HepG2 (cell line): ENCODE data around the gene CHST4.

Source experiments
- EP300 ChIP-seq, 3 experiments: sonication (generic) in 1 of 3; formaldehyde crosslinking in 1 of 3; IDR thresholded peaks; 2 replicates each; pipeline versions ENCODE4 v1.5.1 to v1.6.1; 2011 to 2020; ENCODE audit warnings: low read depth in 2 of 3, low read length in 2 of 3, borderline replicate concordance in 1 of 3, improper control_type of control experiment in 1 of 3, mild to moderate bottlenecking in 1 of 3, missing genetic modification reagents in 1 of 3, moderate library complexity in 1 of 3
- FOSL2 ChIP-seq: sonication (generic); formaldehyde crosslinking; IDR thresholded peaks from 2 replicates; pipeline ENCODE4 v1.4.0; 2020; ENCODE audit warnings: missing genetic modification reagents
- HDAC6 ChIP-seq: fragments of 200-600 bp; sonication (generic); IDR thresholded peaks from 2 replicates; pipeline ENCODE4 v1.7.0; 2017; ENCODE audit warnings: mild to moderate bottlenecking, antibody characterized with exemption, low read length, low read depth
- MXI1 ChIP-seq: IDR thresholded peaks from 3 replicates; pipeline ENCODE4 v1.6.1; 2012; ENCODE audit warnings: low read depth, low read length, inconsistent platforms, borderline replicate concordance
- SP1 ChIP-seq, 2 experiments: fragments of 450-650 bp in 1 of 2; sonication (generic) in 1 of 2; formaldehyde crosslinking in 1 of 2; IDR thresholded peaks; 2 replicates each; pipeline versions ENCODE4 v1.4.0 to v1.6.1; 2016 to 2020; ENCODE audit warnings: missing genetic modification reagents in 1 of 2
- ZNF607 ChIP-seq: sonication (generic); formaldehyde crosslinking; IDR thresholded peaks from 2 replicates; pipeline ENCODE4 v1.5.1; 2020; ENCODE audit warnings: missing genetic modification reagents, mild to moderate bottlenecking, borderline replicate concordance
- ZNF660 ChIP-seq: sonication (generic); formaldehyde crosslinking; IDR thresholded peaks from 2 replicates; pipeline ENCODE4 v1.5.1; 2020; ENCODE audit warnings: mild to moderate bottlenecking, low read depth, missing genetic modification reagents, borderline replicate concordance
- TF ChIP-seq, protein P1 (sequence below): sonication (generic); formaldehyde crosslinking; IDR thresholded peaks from 2 replicates; pipeline ENCODE4 v1.5.0; 2020; ENCODE audit warnings: mild to moderate bottlenecking, missing genetic modification reagents, moderate library complexity
- TF ChIP-seq, protein P2 (sequence below): IDR thresholded peaks from 2 replicates; pipeline ENCODE4 v1.6.1; 2018; ENCODE audit warnings: missing genetic modification reagents, mild to moderate bottlenecking, missing compliant biosample characterization

DNA sequence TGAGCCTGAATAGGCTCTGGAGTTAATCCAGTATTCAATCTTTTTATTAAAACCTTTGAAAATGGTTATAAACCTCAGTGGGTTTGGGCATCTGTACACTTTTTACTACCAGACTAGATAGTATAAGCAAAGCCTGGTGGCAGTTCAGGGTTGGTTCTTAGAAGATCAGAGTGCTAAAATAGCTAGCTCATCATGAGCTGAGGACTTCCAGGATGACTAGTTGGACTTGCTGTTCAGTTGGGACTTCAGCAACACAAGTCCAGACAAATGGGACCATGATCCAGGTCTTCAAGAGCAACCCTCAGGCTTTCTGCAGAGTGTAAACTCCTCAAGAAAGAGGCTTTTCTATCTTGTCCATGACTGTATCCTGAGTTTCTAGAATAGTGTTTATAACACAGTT lies 35.9 kb upstream of the CHST4 start:
- TF ChIP-seq, protein P1, sequence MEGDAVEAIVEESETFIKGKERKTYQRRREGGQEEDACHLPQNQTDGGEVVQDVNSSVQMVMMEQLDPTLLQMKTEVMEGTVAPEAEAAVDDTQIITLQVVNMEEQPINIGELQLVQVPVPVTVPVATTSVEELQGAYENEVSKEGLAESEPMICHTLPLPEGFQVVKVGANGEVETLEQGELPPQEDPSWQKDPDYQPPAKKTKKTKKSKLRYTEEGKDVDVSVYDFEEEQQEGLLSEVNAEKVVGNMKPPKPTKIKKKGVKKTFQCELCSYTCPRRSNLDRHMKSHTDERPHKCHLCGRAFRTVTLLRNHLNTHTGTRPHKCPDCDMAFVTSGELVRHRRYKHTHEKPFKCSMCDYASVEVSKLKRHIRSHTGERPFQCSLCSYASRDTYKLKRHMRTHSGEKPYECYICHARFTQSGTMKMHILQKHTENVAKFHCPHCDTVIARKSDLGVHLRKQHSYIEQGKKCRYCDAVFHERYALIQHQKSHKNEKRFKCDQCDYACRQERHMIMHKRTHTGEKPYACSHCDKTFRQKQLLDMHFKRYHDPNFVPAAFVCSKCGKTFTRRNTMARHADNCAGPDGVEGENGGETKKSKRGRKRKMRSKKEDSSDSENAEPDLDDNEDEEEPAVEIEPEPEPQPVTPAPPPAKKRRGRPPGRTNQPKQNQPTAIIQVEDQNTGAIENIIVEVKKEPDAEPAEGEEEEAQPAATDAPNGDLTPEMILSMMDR (CRISPR knock-in tag), result no peak
- TF ChIP-seq MXI1 (no peak), FOSL2 (CRISPR knock-in tag) (no peak), SP1 (IDR thresholded peaks at IDR 0.05) (no peak), SP1 (CRISPR knock-in tag; IDR thresholded peaks at IDR 0.05) (no peak), HDAC6 (no peak), ZNF607 (CRISPR knock-in tag) (no peak), ZNF660 (CRISPR knock-in tag) (no peak), EP300 (IDR thresholded peaks at IDR 0.05; ENCODE audit: low read depth in 2 of 2, low read length in 2 of 2) (no peak), EP300 (CRISPR knock-in tag; IDR thresholded peaks at IDR 0.05; ENCODE audit: borderline replicate concordance) (no peak)
- TF ChIP-seq, protein P2, sequence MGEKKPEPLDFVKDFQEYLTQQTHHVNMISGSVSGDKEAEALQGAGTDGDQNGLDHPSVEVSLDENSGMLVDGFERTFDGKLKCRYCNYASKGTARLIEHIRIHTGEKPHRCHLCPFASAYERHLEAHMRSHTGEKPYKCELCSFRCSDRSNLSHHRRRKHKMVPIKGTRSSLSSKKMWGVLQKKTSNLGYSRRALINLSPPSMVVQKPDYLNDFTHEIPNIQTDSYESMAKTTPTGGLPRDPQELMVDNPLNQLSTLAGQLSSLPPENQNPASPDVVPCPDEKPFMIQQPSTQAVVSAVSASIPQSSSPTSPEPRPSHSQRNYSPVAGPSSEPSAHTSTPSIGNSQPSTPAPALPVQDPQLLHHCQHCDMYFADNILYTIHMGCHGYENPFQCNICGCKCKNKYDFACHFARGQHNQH (CRISPR knock-in tag), result no peak
